HuH-7 (cell line): ENCODE results near the gene PLSCR2.
"Not testable (repeated sequence)": the region's sequence is repeated elsewhere in the genome, so short reads cannot be mapped to it uniquely, and the experiment has no call there.

Experiments
- DNase-seq: peaks from one replicate; pipeline ENCODE4 v3.0.0; 2011; ENCODE audit warnings: low spot score

PLSCR2 gene

GRCh38 chr3:146416366-146416765, 53.0 kb downstream of the PLSCR2 start:
- no peak for DNase-seq

- DNase-seq = no peak
These were observed 55.4 kb downstream of the PLSCR2 start for GRCh38 chr3:146414010-146414409.

GRCh38 chr3:146412711-146413110, 56.6 kb downstream of the PLSCR2 start:
- DNase-seq = not testable (repeated sequence)

GRCh38 chr3:146407956-146408355, 61.4 kb downstream of the PLSCR2 start:
- no peak for DNase-seq

- no peak for DNase-seq
These were observed 64.9 kb downstream of the PLSCR2 start for GRCh38 chr3:146404436-146404835.

- DNase-seq = no peak
These were observed 65.6 kb downstream of the PLSCR2 start for GRCh38 chr3:146403792-146404191.

- DNase-seq = no peak
These were observed 72.6 kb downstream of the PLSCR2 start for GRCh38 chr3:146396792-146397191.

- no peak for DNase-seq
These were observed 74.2 kb downstream of the PLSCR2 start for GRCh38 chr3:146395164-146395563.

GRCh38 chr3:146390957-146391356, 78.4 kb downstream of the PLSCR2 start:
- DNase-seq = no peak

GRCh38 chr3:146390006-146390772, 79.2 kb downstream of the PLSCR2 start:
- no peak for DNase-seq

- no peak for DNase-seq
These were observed 81.8 kb downstream of the PLSCR2 start for GRCh38 chr3:146387566-146387965.

- DNase-seq = no peak
These were observed 82.4 kb downstream of the PLSCR2 start for GRCh38 chr3:146386936-146387335.

GRCh38 chr3:146384786-146385185, 84.6 kb downstream of the PLSCR2 start:
- DNase-seq = no peak
